Psoas muscle (tissue), 8 donors: ENCODE data around the gene KCTD18. TPM values are rescaled to one million over a fixed set of nuclear protein-coding genes. Genes with fewer than 3 reads are reported as not detected.

Experiments
- ATAC-seq, 4 donors: fragments of 200-7000 bp; cut with Tn5 transposase; one replicate each; pipeline ENCODE4 v1.9.1; 2020; ENCODE audit warnings: moderate library complexity in 3 of 4, mild to moderate bottlenecking in 2 of 4
- DNase-seq, 2 donors: peaks; one replicate each; pipeline ENCODE4 v3.0.0-alpha.2; 2020
- H3K27ac ChIP-seq: fragments of 200-600 bp; one replicate; pipeline ENCODE4 v1.8.0; 2022
- H3K27me3 ChIP-seq, 3 donors: fragments of 200-600 bp in 1 of 3; one replicate each; pipeline versions ENCODE4 v1.6.1 to v1.8.0; 2013 to 2022; ENCODE audit warnings: low read length in 2 of 3, mild to moderate bottlenecking in 2 of 3, moderate library complexity in 1 of 3; ENCODE audit not compliant: insufficient read depth in 3 of 3
- H3K36me3 ChIP-seq, 2 donors: fragments of 200-600 bp in 1 of 2; one replicate each; pipeline versions ENCODE4 v1.6.1 to v1.8.0; 2013 to 2022; ENCODE audit warnings: low read depth in 1 of 2, mild to moderate bottlenecking in 1 of 2, moderate library complexity in 1 of 2; ENCODE audit not compliant: insufficient read depth in 1 of 2
- H3K4me1 ChIP-seq: fragments of 200-600 bp; one replicate; pipeline ENCODE4 v1.8.0; 2022
- H3K4me3 ChIP-seq: fragments of 200-600 bp; one replicate; pipeline ENCODE4 v1.8.0; 2022; ENCODE audit warnings: mild to moderate bottlenecking
- H3K9me3 ChIP-seq: fragments of 200-600 bp; one replicate; pipeline ENCODE4 v1.8.0; 2022
- WGBS, 3 donors: extraction: QIAGEN DNeasy Blood & Tissue Kit; methylation state at CpG; one replicate each; pipeline versions ENCODE4 v1.1.6 to v1.1.7; 2013; 5-methylcytosine and 5-hydroxymethylcytosine counted together
- intact Hi-C, 2 donors: fragments of 100-400 bp; cut with DNase I; formaldehyde crosslinking; loops; one replicate each; pipeline versions ENCODE4 v1.11.0 to v1.14.2; 2022
- polyA plus RNA-seq, 3 donors: library from polyadenylated mRNA; stranded (reverse); fragments of 200-250 nt; gene quantifications; one replicate each; pipeline ENCODE4 v1.2.3, GENCODE V29; 2013
- total RNA-seq, 4 donors: library from RNA; stranded (reverse); fragmentation: NEBNext Ultra II Directional in 2 of 4; extraction: Animal tissue kit (Norgen Biotek cat#: 25700) in 2 of 4; gene quantifications; one replicate each; pipeline versions ENCODE4 v1.2.1 to v1.2.4, GENCODE V29; 2021 to 2023
- TF ChIP-seq, protein P1 (sequence below): fragments of 200-600 bp; IDR thresholded peaks from one replicate; pipeline ENCODE4 v1.8.0; 2022; ENCODE audit warnings: antibody characterized with exemption
- donor health status: healthy with polysubstance abuse.
- donor health status: DM: no; HTN: no; CAD: no; lungs with moderate emphysema.
- donor health status: Bipolar disorder and iron deficiency.
- donor health status: healthy.
- donor health status: DM: yes; HTN: yes; CAD: no.
- donor health status: DM: no; HTN: no; CAD: no.
- donor health status: DM: no; HTN: no; CAD: no.
- donor health status: DM: yes; HTN: yes; CAD: no.

The KCTD18 gene
- total and polyA plus RNA-seq, 7 donors: 7.1 to 24.0 (median 10.3) TPM

DNA sequence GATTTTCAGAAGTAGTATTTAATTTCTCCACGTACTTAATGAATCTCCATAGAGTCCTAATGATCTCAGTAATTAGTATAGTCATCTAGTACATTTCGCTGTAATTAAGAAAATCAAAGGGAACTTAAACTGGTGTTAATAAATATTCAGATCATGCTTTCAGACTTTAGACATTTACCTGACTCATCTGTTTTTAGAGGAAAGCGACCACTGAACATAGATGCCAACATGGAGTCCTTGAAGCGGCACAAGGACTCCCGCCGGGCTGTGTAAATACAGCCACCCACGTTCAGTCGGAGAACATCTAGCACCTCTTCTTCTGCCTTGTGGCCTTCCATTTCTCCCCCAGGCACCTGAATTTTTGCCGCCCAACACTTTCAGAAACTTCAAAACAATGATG is 3.2 kb downstream of the KCTD18 start:
- 85 to 88% (median 88%) methylated on average over 9 of the region's 9 CpGs for WGBS, 3 donors
- Histone ChIP-seq H3K27ac (no peak overlapping the region), H3K9me3 (no peaks in the 10 kb centered on the region), H3K36me3 (peaks cover 2 to 40% of the 10 kb centered on the region in 2 donors), H3K27me3 (no peaks in the 10 kb centered on the region), H3K4me1 (no peaks in the 10 kb centered on the region), H3K4me3 (no peak overlapping the region)
- intact Hi-C loops: no loop called here
- ATAC-seq (no peak), DNase-seq (no peak)
- TF ChIP-seq, protein P1, sequence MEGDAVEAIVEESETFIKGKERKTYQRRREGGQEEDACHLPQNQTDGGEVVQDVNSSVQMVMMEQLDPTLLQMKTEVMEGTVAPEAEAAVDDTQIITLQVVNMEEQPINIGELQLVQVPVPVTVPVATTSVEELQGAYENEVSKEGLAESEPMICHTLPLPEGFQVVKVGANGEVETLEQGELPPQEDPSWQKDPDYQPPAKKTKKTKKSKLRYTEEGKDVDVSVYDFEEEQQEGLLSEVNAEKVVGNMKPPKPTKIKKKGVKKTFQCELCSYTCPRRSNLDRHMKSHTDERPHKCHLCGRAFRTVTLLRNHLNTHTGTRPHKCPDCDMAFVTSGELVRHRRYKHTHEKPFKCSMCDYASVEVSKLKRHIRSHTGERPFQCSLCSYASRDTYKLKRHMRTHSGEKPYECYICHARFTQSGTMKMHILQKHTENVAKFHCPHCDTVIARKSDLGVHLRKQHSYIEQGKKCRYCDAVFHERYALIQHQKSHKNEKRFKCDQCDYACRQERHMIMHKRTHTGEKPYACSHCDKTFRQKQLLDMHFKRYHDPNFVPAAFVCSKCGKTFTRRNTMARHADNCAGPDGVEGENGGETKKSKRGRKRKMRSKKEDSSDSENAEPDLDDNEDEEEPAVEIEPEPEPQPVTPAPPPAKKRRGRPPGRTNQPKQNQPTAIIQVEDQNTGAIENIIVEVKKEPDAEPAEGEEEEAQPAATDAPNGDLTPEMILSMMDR: no peak

DNA sequence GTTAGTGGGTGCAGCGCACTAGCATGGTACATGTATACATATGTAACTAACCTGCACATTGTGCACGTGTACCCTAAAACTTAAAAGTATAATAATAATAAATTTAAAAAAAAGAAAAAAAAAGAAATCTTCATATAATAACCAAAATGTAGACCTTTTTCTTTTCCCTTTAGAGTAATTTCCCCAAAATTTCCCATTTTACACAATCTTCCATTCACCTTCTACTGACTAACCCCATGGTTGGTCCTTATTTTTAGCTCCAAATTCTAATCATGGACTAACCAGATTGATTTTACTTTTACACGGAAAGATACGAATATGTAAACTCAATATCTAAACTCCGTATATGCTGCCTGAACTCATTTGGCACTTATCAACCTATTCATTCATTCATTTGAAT is 7.7 kb downstream of the KCTD18 start:
- no peak overlapping the region for H3K4me3 ChIP-seq
- intact Hi-C loops: no loop called here
- no peaks in the 10 kb centered on the region for H3K27me3 ChIP-seq
- TF ChIP-seq, protein P1: no peak
- H3K27ac ChIP-seq: no peak overlapping the region
- H3K4me1 ChIP-seq: no peaks in the 10 kb centered on the region
- no peaks in the 10 kb centered on the region for H3K9me3 ChIP-seq
- peaks cover 7 to 58% of the 10 kb centered on the region in 2 donors for H3K36me3 ChIP-seq
- ATAC-seq (no peak), DNase-seq (no peak)
- 95 to 99% (median 97%) methylated on average over 5 of the region's 5 CpGs for WGBS, 3 donors

DNA sequence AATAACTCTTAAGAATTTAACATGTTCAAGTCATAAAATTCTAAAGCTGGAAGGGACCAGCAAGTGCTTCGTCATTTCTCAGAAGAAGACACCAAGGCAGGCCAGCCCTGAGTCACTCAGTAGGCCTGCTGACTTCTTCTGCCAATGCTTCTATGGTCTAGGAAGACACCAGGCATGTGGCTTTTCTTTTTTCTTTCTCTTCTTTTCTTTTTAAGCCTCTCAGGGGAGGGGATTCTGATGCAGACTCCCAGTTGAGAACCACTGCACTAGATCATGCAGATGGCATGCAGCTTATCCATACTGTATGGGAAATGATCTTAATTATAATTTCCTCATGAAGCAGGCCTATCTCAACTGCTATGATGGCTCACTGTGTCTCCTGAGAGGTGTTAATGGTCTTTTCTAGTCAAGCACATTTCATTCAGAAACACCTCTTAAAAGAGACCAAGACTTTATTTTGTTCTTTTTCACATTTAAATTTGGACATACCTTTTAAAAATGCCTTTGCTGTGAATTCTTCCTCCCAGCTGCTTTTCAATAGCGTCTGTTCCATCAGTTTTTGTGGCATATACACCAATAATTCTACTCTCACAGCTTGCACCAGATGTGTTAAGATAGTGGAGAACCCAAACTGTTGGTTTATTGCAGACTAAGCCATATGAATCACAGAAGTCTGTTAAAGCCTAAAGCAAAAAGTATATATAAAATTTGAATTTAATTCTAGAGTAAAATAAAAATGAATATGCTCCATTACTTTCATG is 11.3 kb downstream of the KCTD18 start:
- intact Hi-C loops: no loop called here
- no peak overlapping the region for H3K4me3 ChIP-seq
- H3K27ac ChIP-seq: no peak overlapping the region
- DNase-seq (no peak), ATAC-seq (no peak)
- TF ChIP-seq, protein P1: no peak
- 79 to 85% (median 84%) methylated on average over 2 of the region's 2 CpGs for whole genome bisulfite sequencing, 3 donors
- no peaks in the 10 kb centered on the region for H3K9me3 ChIP-seq
- H3K4me1 ChIP-seq: no peaks in the 10 kb centered on the region
- H3K27me3 ChIP-seq: no peaks in the 10 kb centered on the region
- H3K36me3 ChIP-seq: peaks cover 5 to 67% of the 10 kb centered on the region in 2 donors

DNA sequence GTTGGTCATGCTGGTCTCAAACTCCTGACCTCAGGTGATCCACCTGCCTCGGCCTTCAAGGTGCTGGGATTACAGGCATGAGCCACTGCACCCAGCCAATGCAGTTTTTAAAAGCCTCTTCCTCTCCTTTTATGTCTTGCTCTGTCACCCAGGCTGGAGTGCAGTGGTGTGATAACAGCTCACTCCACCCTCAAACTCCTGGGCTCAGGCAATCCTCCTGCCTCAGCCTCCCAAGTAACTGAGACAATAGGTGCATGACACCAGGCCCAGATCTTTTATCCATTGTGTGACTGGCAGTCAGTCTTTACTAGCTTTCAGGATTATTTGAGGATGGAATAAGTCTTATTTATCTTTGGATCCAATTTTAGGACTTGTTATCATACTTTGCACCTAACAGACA is 13.2 kb downstream of the KCTD18 start:
- H3K4me1 ChIP-seq: no peaks in the 10 kb centered on the region
- H3K9me3 ChIP-seq: no peaks in the 10 kb centered on the region
- TF ChIP-seq, protein P1: no peak
- no peaks in the 10 kb centered on the region for H3K27me3 ChIP-seq
- DNase-seq: no peak
- ATAC-seq: no peak
- 91 to 100% (median 94%) methylated on average over 1 of the region's 1 CpG for WGBS, 3 donors
- no peak overlapping the region for H3K27ac ChIP-seq
- no peak overlapping the region for H3K4me3 ChIP-seq
- H3K36me3 ChIP-seq: peaks cover 5 to 72% of the 10 kb centered on the region in 2 donors
- intact Hi-C loops: no loop called here

DNA sequence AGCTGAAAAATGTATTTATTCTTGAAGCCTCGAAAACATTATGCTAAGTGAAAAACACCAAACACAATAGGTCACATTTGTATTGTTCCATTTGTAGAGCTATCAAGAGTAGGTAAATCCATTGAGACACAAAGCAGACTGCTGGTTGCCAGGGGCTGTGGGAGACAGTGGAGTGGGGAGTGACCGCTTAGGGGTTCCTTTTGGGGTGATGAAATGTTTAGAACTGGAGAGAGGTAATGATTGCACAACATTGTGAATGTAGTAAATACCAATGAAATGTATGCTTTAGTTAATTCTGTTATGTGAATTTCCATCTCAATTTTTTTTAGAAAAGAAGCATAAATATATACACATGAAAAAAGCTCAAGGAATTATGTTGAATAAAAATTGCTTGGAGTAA is 15.8 kb downstream of the KCTD18 start:
- peaks cover 10 to 96% of the 10 kb centered on the region in 2 donors for H3K36me3 ChIP-seq
- no peak overlapping the region for H3K4me3 ChIP-seq
- no peaks in the 10 kb centered on the region for H3K27me3 ChIP-seq
- TF ChIP-seq, protein P1: no peak
- 95 to 97% (median 96%) methylated on average over 2 of the region's 2 CpGs for WGBS, 3 donors
- ATAC-seq (no peak), DNase-seq (no peak)
- H3K4me1 ChIP-seq: no peaks in the 10 kb centered on the region
- no peaks in the 10 kb centered on the region for H3K9me3 ChIP-seq
- intact Hi-C loops: no loop called here
- no peak overlapping the region for H3K27ac ChIP-seq
